ENCODE data around the gene FOSL1. TPM values are rescaled to one million over a fixed set of nuclear protein-coding genes. Genes with fewer than 3 reads are reported as not detected.
"Not testable (repeated sequence)": the region's sequence is repeated elsewhere in the genome, so short reads cannot be mapped to it uniquely, and the experiment has no call there.

Gene FOSL1
- polyA plus RNA-seq, 4 donors: 0.17 to 0.28 (median 0.21) TPM

- no peak for DNase-seq (ENCODE audit: low read depth in 4 of 4, low spot score in 3 of 4)
These were observed 45.0 kb downstream of the FOSL1 start for GRCh38 chr11:65854852-65855837.

- DNase-seq (ENCODE audit: low read depth in 4 of 4, low spot score in 3 of 4): no peak
These were observed 46.0 kb downstream of the FOSL1 start for GRCh38 chr11:65854161-65854592.

- DNase-seq (ENCODE audit: low read depth in 4 of 4, low spot score in 3 of 4): no peak
These were observed 46.8 kb downstream of the FOSL1 start for GRCh38 chr11:65853246-65853979.

GRCh38 chr11:65852508-65853245 is 47.5 kb downstream of the FOSL1 start:
- no peak for DNase-seq (ENCODE audit: low read depth in 4 of 4, low spot score in 3 of 4)

- no peak for DNase-seq (ENCODE audit: low read depth in 4 of 4, low spot score in 3 of 4)
These were observed 48.2 kb downstream of the FOSL1 start for GRCh38 chr11:65851811-65852507.

- no peak for DNase-seq (ENCODE audit: low read depth in 4 of 4, low spot score in 3 of 4)
These were observed 49.1 kb downstream of the FOSL1 start for GRCh38 chr11:65851083-65851579.

- no peak for DNase-seq (ENCODE audit: low read depth in 4 of 4, low spot score in 3 of 4)
These were observed 49.7 kb downstream of the FOSL1 start for GRCh38 chr11:65850217-65851082.

GRCh38 chr11:65849771-65850216 is 50.4 kb downstream of the FOSL1 start:
- no peak for DNase-seq (ENCODE audit: low read depth in 4 of 4, low spot score in 3 of 4)

- DNase-seq (ENCODE audit: low read depth in 4 of 4, low spot score in 3 of 4): no peak
These were observed 50.8 kb downstream of the FOSL1 start for GRCh38 chr11:65849366-65849765.

GRCh38 chr11:65848693-65849092 is 51.5 kb downstream of the FOSL1 start:
- DNase-seq (ENCODE audit: low read depth in 4 of 4, low spot score in 3 of 4): not testable (repeated sequence)

GRCh38 chr11:65847746-65848145 is 52.4 kb downstream of the FOSL1 start:
- DNase-seq (ENCODE audit: low read depth in 4 of 4, low spot score in 3 of 4): no peak

GRCh38 chr11:65844231-65844872 is 55.8 kb downstream of the FOSL1 start:
- no peak for DNase-seq (ENCODE audit: low read depth in 4 of 4, low spot score in 3 of 4)

- DNase-seq (ENCODE audit: low read depth in 4 of 4, low spot score in 3 of 4): no peak
These were observed 56.4 kb downstream of the FOSL1 start for GRCh38 chr11:65843811-65844210.

- no peak for DNase-seq (ENCODE audit: low read depth in 4 of 4, low spot score in 3 of 4)
These were observed 58.0 kb downstream of the FOSL1 start for GRCh38 chr11:65842144-65842543.
